Fibroblast of the aortic adventitia (primary cell): ENCODE data around the gene SSX5. TPM values are rescaled to one million over a fixed set of nuclear protein-coding genes. Genes with fewer than 3 reads are reported as not detected.
"Not testable (repeated sequence)": the region's sequence is repeated elsewhere in the genome, so short reads cannot be mapped to it uniquely, and the experiment has no call there.

Source experiments
- DNase-seq: peaks from one replicate; pipeline ENCODE4 v3.0.0-alpha.2; 2010; ENCODE audit warnings: low read depth
- H3K4me3 ChIP-seq: 2 replicates; pipeline ENCODE4 v1.5.1; 2011; ENCODE audit warnings: low read depth, mild to moderate bottlenecking, control low read depth, low read length, moderate library complexity
- small RNA-seq: library from RNA; depleted of rRNA; stranded (forward); fragments of <200 nt; gene quantifications from one replicate; pipeline ENCODE3, GENCODE V24; 2012
- total RNA-seq: library from RNA; depleted of rRNA; stranded (reverse); fragments of >200 nt; gene quantifications from 2 replicates; pipeline ENCODE4 v1.2.3, GENCODE V29; 2012; ENCODE audit warnings: low replicate concordance
- TF ChIP-seq, protein P1 (sequence below): IDR thresholded peaks from 2 replicates; pipeline ENCODE4 v1.5.1; 2011; ENCODE audit warnings: mild to moderate bottlenecking, low read length, control low read depth, inconsistent platforms; ENCODE audit not compliant: insufficient read depth

SSX5 gene
- total RNA-seq, 1 donor: not detected

DNA sequence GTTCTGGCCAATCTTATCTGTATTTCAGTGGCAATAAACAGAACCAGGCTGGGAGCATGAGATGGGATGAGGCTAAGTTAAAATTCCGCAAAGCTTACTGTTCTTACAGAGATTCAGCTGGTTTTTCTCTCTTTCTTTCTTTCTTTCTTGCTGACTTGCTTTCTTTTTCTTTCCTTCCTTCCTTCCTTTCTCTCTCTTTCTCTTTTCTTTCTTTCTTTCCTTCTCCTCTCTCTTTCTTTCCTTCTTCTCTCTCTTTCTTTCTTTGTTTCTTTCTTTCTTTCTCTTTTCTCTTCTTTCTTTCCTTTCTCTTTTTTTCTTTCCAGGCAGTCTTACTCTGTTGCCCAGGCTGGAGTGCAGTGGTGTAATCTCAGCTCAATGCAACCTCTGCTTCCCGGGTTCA lies 41.8 kb downstream of the SSX5 start:
- H3K4me3 ChIP-seq: no peak overlapping the region
- TF ChIP-seq, protein P1, sequence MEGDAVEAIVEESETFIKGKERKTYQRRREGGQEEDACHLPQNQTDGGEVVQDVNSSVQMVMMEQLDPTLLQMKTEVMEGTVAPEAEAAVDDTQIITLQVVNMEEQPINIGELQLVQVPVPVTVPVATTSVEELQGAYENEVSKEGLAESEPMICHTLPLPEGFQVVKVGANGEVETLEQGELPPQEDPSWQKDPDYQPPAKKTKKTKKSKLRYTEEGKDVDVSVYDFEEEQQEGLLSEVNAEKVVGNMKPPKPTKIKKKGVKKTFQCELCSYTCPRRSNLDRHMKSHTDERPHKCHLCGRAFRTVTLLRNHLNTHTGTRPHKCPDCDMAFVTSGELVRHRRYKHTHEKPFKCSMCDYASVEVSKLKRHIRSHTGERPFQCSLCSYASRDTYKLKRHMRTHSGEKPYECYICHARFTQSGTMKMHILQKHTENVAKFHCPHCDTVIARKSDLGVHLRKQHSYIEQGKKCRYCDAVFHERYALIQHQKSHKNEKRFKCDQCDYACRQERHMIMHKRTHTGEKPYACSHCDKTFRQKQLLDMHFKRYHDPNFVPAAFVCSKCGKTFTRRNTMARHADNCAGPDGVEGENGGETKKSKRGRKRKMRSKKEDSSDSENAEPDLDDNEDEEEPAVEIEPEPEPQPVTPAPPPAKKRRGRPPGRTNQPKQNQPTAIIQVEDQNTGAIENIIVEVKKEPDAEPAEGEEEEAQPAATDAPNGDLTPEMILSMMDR: no peak
- DNase-seq: no peak

DNA sequence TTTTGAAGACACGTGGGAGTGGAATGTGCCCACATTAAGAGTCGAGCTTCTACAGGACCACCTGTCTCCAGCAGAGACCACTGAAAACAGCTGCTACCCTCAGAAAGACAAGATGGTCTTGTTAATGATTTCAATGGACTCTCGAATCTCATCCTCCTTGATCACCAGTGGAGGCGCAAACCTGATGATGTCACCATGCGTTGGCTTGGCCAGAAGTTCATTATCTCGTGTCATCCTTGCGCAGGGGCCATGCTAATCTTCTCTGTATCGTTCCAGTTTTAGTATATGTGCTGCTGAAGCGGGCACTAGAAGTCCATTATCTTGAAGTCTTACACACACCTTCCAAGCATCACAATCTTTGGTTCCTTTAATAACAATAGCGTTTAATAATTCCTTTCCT lies 42.8 kb downstream of the SSX5 start:
- no peak overlapping the region for H3K4me3 ChIP-seq
- DNase-seq: no peak
- TF ChIP-seq, protein P1: no peak

DNA sequence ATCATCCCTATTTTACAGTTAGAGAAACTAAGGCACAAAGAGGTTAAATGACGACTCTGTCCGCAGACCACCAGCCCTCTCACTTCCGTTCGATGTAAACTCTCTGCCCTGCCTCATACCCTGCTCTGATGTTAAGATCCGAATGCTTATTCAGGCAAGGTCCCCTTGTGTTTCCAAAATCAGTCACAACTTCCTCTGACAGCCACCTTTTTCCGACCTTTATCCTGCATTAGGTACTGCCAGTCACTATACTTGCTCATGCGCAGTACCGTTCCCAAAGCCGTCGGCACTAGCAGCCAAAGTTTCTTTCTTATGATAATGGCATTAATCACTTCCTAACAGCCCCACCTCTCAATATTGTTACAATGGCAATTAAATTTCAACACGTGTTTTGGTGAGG lies 53.9 kb downstream of the SSX5 start:
- not testable (repeated sequence) for DNase-seq, H3K4me3 ChIP-seq

DNA sequence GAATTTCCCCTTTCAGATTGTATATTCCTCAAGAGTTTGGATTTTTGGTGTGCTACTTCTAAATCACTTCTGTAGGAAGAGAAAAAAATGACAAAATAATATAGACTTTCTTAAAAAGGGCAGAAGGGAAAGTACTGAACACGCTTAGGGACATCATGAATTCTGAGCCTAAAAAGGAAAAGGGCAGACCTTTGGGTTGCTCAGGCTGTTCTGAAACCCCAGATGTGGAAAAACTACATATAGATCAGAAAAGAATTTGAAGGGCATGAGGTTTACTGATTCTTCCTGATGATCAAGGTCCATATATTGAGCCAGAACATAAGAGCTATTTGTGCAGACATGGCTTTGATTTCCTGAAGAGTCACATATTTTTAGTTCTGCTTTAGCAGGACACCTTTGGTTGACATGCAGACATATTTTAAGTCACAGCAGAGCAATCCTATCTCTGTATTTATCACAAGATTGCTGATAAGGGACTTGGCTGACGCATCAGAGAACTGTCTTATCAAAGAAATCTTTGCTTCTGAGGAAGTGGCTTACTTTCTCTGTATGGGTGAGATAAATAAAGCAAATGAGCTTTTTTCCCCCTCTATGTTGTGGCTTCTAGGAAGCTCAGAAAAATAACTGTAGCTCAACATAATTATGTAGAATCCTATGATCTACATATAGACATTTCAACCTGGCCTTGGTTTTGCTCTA lies 54.6 kb downstream of the SSX5 start:
- not testable (repeated sequence) for H3K4me3 ChIP-seq, DNase-seq

DNA sequence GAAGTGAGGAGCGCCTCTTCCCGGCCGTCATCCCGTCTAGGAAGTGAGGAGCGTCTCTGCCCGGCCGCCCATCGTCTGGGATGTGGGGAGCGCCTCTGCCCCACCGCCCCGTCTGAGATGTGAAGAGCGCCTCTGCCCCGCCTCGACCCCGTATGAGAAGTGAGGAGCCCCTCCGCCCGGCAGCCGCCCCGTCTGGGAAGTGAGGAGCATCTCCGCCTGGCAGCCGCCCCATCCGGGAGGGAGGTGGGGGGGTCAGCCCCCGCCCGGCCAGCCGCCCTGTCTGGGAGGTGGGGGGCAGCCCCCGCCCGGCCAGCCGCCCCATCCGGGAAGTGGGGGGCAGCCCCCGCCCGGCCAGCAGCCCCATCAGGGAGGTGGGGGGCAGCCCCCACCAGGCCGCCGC lies 57.5 kb downstream of the SSX5 start:
- not testable (repeated sequence) for H3K4me3 ChIP-seq, DNase-seq

Small RNA genes within 50 kb of the gene (small RNA-seq; reads per million reads assigned to genes)
- gene AC245047.3 (not detected), gene AC245047.7 (not detected), gene RNA5SP503 (not detected), gene RNU6-707P (not detected)

Other genes starting within 250 kb of the SSX5 start
- 3.0 and 5.4 TPM in 2 replicates for gene ZNF182, start 192.8 kb downstream of the SSX5 start, total RNA-seq
- not detected in 2 replicates for gene SPACA5, start 189.8 kb downstream of the SSX5 start, total RNA-seq
- gene ZNF630, start 125.2 kb downstream of the SSX5 start, total RNA-seq: 0.81 and 2.0 TPM in 2 replicates
- not detected in 2 replicates for gene SPACA5B, start 66.2 kb downstream of the SSX5 start, total RNA-seq
- gene SSX1, start 58.6 kb upstream of the SSX5 start, total RNA-seq: 0.09 TPM in 1 of 2 replicates, not detected in the other
- not detected in 2 replicates for gene SSX3, start 159.9 kb upstream of the SSX5 start, total RNA-seq
- not detected in 2 replicates for gene SSX4, start 186.7 kb upstream of the SSX5 start, total RNA-seq
- gene SSX4B, start 215.2 kb upstream of the SSX5 start, total RNA-seq: not detected in 2 replicates